ENCODE data around the gene DTNB. TPM values are rescaled to one million over a fixed set of nuclear protein-coding genes. Genes with fewer than 3 reads are reported as not detected.

The DTNB gene
- polyA plus RNA-seq, 1 donor from 2014 or later: 22.5 TPM

- Histone ChIP-seq H3K27me3 (ENCODE audit: insufficient read depth, low read depth, low read length) (no peaks in the 10 kb centered on the region), H3K36me3 (ENCODE audit: insufficient read depth, low read length) (no peaks in the 10 kb centered on the region), H4K20me1 (ENCODE audit: insufficient read depth) (no peaks in the 10 kb centered on the region), H3K9me2 (ENCODE audit: insufficient read depth, low read length) (no peaks in the 10 kb centered on the region), H3K79me2 (replicated peaks; ENCODE audit: insufficient read depth, low read length) (no peaks in the 10 kb centered on the region), H3K4me3 (ENCODE audit: low read length) (no peak overlapping the region), H3K9me3 (ENCODE audit: low read length) (no peaks in the 10 kb centered on the region), H3K4me2 (ENCODE audit: low read length) (no peak overlapping the region), H2AFZ (ENCODE audit: low read depth, low read length) (no peak overlapping the region), H3K9ac (ENCODE audit: low read length) (no peak overlapping the region), H3F3A (ENCODE audit: insufficient read depth, low read length, poor library complexity, severe bottlenecking) (no peaks in the 10 kb centered on the region), H3K27ac (ENCODE audit: low read length) (no peak overlapping the region)
- no peak for TF ChIP-seq TAF1 (IDR thresholded peaks at IDR 0.05; ENCODE audit: low read depth)
- TF ChIP-seq POLR2AphosphoS5 (IDR thresholded peaks at IDR 0.05): no peak
- TF ChIP-seq EP300 (conservative IDR thresholded peaks at IDR 0.05; ENCODE audit: poor library complexity, severe bottlenecking): no peak
- no peak for TF ChIP-seq RAD21 (conservative IDR thresholded peaks at IDR 0.05)
- no peak for TF ChIP-seq EZH2 (IDR thresholded peaks at IDR 0.05; ENCODE audit: borderline replicate concordance, insufficient read depth, low read length, poor library complexity, severe bottlenecking)
- TF ChIP-seq REST (IDR thresholded peaks at IDR 0.05; ENCODE audit: borderline replicate concordance): no peak
- TF ChIP-seq SMC3 (conservative IDR thresholded peaks at IDR 0.05; ENCODE audit: poor library complexity): no peak
- TF ChIP-seq MXI1 (conservative IDR thresholded peaks at IDR 0.05; ENCODE audit: poor library complexity, severe bottlenecking): no peak
- TF ChIP-seq CTCF (IDR thresholded peaks at IDR 0.05; ENCODE audit: poor library complexity, severe bottlenecking): no peak
These were observed 227.9 kb downstream of the DTNB start for GRCh38 chr2:25445464-25445863.

GRCh38 chr2:25444608-25445270, 228.6 kb downstream of the DTNB start:
- no peak overlapping the region for H3K9ac ChIP-seq (ENCODE audit: low read length)
- H3K4me2 ChIP-seq (ENCODE audit: low read length): no peak overlapping the region
- H3K9me3 ChIP-seq (ENCODE audit: low read length): no peaks in the 10 kb centered on the region
- H3K27ac ChIP-seq (ENCODE audit: low read length): no peak overlapping the region
- H3F3A ChIP-seq (ENCODE audit: insufficient read depth, low read length, poor library complexity, severe bottlenecking): no peaks in the 10 kb centered on the region
- H3K27me3 ChIP-seq (ENCODE audit: insufficient read depth, low read depth, low read length): no peaks in the 10 kb centered on the region
- H4K20me1 ChIP-seq (ENCODE audit: insufficient read depth): no peaks in the 10 kb centered on the region
- TF ChIP-seq TAF1 (IDR thresholded peaks at IDR 0.05; ENCODE audit: low read depth) (no peak), REST (IDR thresholded peaks at IDR 0.05; ENCODE audit: borderline replicate concordance) (no peak), MXI1 (conservative IDR thresholded peaks at IDR 0.05; ENCODE audit: poor library complexity, severe bottlenecking) (no peak), RAD21 (conservative IDR thresholded peaks at IDR 0.05) (no peak), EZH2 (IDR thresholded peaks at IDR 0.05; ENCODE audit: borderline replicate concordance, insufficient read depth, low read length, poor library complexity, severe bottlenecking) (no peak), EP300 (conservative IDR thresholded peaks at IDR 0.05; ENCODE audit: poor library complexity, severe bottlenecking) (no peak), CTCF (IDR thresholded peaks at IDR 0.05; ENCODE audit: poor library complexity, severe bottlenecking) (no peak), POLR2AphosphoS5 (IDR thresholded peaks at IDR 0.05) (no peak), SMC3 (conservative IDR thresholded peaks at IDR 0.05; ENCODE audit: poor library complexity) (no peak)
- H3K79me2 ChIP-seq (replicated peaks; ENCODE audit: insufficient read depth, low read length): no peaks in the 10 kb centered on the region
- no peak overlapping the region for H2AFZ ChIP-seq (ENCODE audit: low read depth, low read length)
- no peak overlapping the region for H3K4me3 ChIP-seq (ENCODE audit: low read length)
- H3K9me2 ChIP-seq (ENCODE audit: insufficient read depth, low read length): no peaks in the 10 kb centered on the region
- H3K36me3 ChIP-seq (ENCODE audit: insufficient read depth, low read length): no peaks in the 10 kb centered on the region
